ENCODE results near the gene DPF3. TPM values are rescaled to one million over a fixed set of nuclear protein-coding genes. Genes with fewer than 3 reads are reported as not detected.

The DPF3 gene
- total RNA-seq, 3 donors from 2014 or later (not counting 1 experiment from before 2014, with no cell fraction given) = 1.4 to 1.8 (median 1.4) TPM

DNA sequence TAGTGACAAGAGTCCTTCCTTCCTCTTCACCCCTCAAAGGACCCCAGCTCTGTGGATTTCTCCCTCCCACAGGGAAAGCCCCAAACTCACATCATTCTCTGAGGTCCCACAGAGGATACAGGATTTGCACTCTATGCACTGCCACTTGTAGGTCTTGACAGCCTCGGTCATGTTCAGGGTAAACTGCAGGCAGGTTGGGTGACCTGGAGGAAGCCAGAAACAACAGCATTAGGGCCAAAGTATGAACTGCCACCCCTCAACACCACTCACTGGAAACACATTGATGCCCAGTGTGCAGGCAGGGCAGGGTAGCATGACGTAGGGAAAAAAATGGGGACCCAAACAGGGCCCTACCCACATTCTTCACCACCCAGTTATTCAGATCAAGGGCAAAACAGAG lies 264.4 kb downstream of the DPF3 start:
- no peaks in the 10 kb centered on the region for H3K9me3 Mint-ChIP-seq
- H3K4me1 Mint-ChIP-seq = no peaks in the 10 kb centered on the region
- DNase-seq = no peak
- H3K27ac Mint-ChIP-seq = no peak overlapping the region
- Histone ChIP-seq H3K27me3 (ENCODE audit: control insufficient read depth, insufficient read depth, low read length) (peaks cover 3% of the 10 kb centered on the region), H3K4me3 (ENCODE audit: low read length) (no peak overlapping the region), H3K36me3 (ENCODE audit: control insufficient read depth, insufficient read depth, low read length) (no peaks in the 10 kb centered on the region), H3K4me1 (ENCODE audit: control insufficient read depth, insufficient read depth, low read length) (no peaks in the 10 kb centered on the region), H3K9me3 (ENCODE audit: control insufficient read depth, insufficient read depth, low read length) (no peaks in the 10 kb centered on the region), H3K27ac (ENCODE audit: low read length) (no peak overlapping the region)
- H3K36me3 Mint-ChIP-seq = peaks cover 12% of the 10 kb centered on the region
- no peak for ATAC-seq
- 93% methylated on average over 2 of the region's 2 CpGs for WGBS (ENCODE audit: insufficient coverage)
- TF ChIP-seq, protein P1, sequence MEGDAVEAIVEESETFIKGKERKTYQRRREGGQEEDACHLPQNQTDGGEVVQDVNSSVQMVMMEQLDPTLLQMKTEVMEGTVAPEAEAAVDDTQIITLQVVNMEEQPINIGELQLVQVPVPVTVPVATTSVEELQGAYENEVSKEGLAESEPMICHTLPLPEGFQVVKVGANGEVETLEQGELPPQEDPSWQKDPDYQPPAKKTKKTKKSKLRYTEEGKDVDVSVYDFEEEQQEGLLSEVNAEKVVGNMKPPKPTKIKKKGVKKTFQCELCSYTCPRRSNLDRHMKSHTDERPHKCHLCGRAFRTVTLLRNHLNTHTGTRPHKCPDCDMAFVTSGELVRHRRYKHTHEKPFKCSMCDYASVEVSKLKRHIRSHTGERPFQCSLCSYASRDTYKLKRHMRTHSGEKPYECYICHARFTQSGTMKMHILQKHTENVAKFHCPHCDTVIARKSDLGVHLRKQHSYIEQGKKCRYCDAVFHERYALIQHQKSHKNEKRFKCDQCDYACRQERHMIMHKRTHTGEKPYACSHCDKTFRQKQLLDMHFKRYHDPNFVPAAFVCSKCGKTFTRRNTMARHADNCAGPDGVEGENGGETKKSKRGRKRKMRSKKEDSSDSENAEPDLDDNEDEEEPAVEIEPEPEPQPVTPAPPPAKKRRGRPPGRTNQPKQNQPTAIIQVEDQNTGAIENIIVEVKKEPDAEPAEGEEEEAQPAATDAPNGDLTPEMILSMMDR (IDR thresholded peaks at IDR 0.05) = no peak
- H3K4me3 Mint-ChIP-seq = no peak overlapping the region
- intact Hi-C loops (cut with micrococcal nuclease) = no loop called here
- H3K27me3 Mint-ChIP-seq (ENCODE audit: low read depth in 2 of 2) = peaks cover 30 to 55% of the 10 kb centered on the region in 2 donors

DNA sequence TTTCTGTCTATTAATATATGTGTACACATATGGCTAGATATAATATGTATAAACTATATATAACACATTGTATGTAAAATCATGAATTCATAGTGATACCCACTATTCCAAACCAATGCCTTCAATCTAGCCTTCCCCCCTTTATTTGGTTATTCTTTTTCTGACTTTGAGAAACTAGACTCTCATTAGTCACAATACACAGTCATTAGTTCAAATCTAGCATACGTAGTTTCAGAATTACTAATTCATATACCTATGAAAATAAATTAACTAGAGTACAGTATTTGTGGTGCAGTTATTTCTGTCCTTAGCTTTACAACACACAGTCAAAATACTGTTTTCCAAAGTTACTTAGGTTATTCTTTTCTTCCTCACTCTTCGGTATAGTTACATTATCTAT lies 268.2 kb downstream of the DPF3 start:
- no peak for ATAC-seq

DNA sequence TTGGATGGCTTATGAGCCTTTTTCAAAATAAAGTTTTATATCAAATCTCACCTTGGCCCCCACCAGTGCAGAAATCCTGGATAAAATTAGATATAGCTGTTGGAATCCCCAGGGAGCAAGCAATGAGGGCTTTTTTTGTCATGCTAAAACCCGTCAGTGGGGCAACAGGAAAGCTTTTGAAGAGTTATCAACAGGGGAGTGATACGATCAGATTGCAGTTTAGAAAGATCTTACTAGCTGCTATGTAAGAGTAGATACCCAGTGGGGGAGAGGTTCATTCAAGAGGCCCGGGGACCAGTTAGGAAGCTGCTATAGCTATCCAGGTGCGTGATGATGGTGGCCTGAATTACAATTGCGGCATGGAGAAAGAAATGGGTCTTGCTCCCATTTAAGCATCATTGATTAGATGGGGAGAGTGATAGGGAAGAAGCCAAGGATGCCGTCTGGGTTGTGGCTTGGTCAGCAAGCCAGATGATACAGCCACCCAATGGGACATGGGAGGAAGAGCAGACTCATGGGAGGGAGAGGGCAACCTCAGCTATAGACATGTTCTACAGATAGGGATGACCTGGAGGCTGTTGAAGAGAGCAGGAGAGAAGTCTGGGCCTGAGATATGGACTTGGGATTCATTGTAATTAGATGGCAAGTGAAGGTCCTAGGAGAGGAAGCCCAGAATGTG lies 272.4 kb downstream of the DPF3 start:
- Mint-ChIP-seq H3K27me3 (ENCODE audit: low read depth in 2 of 2) (peaks cover 33 to 60% of the 10 kb centered on the region in 2 donors), H3K4me3 (no peak overlapping the region), H3K27ac (no peak overlapping the region), H3K9me3 (no peaks in the 10 kb centered on the region), H3K4me1 (no peaks in the 10 kb centered on the region), H3K36me3 (no peaks in the 10 kb centered on the region)
- WGBS (ENCODE audit: insufficient coverage) = 92% methylated on average over 6 of the region's 6 CpGs
- H3K36me3 ChIP-seq (ENCODE audit: control insufficient read depth, insufficient read depth, low read length) = no peaks in the 10 kb centered on the region
- peaks cover 2% of the 10 kb centered on the region for H3K27me3 ChIP-seq (ENCODE audit: control insufficient read depth, insufficient read depth, low read length)
- TF ChIP-seq, protein P1 (IDR thresholded peaks at IDR 0.05) = no peak
- H3K27ac ChIP-seq (ENCODE audit: low read length) = no peak overlapping the region
- no peak overlapping the region for H3K4me3 ChIP-seq (ENCODE audit: low read length)
- intact Hi-C loops (cut with micrococcal nuclease) = no loop called here
- H3K4me1 ChIP-seq (ENCODE audit: control insufficient read depth, insufficient read depth, low read length) = no peaks in the 10 kb centered on the region
- no peaks in the 10 kb centered on the region for H3K9me3 ChIP-seq (ENCODE audit: control insufficient read depth, insufficient read depth, low read length)
- peak in 1 of 2 donors; percentile 6 for DNase-seq
- ATAC-seq = no peak

More for the DNA sequence above, 268.2 kb downstream of the DPF3 start:
- no peak overlapping the region for H3K4me3 Mint-ChIP-seq
- TF ChIP-seq, protein P1 (IDR thresholded peaks at IDR 0.05) = no peak
- no peaks in the 10 kb centered on the region for H3K4me1 Mint-ChIP-seq
- no peak overlapping the region for H3K27ac Mint-ChIP-seq
- H3K9me3 Mint-ChIP-seq = no peaks in the 10 kb centered on the region
- Histone ChIP-seq H3K4me3 (ENCODE audit: low read length) (no peak overlapping the region), H3K9me3 (ENCODE audit: control insufficient read depth, insufficient read depth, low read length) (no peaks in the 10 kb centered on the region), H3K27me3 (ENCODE audit: control insufficient read depth, insufficient read depth, low read length) (peaks cover 3% of the 10 kb centered on the region), H3K4me1 (ENCODE audit: control insufficient read depth, insufficient read depth, low read length) (no peaks in the 10 kb centered on the region), H3K27ac (ENCODE audit: low read length) (no peak overlapping the region), H3K36me3 (ENCODE audit: control insufficient read depth, insufficient read depth, low read length) (no peaks in the 10 kb centered on the region)
- intact Hi-C loops (cut with micrococcal nuclease) = no loop called here
- H3K27me3 Mint-ChIP-seq (ENCODE audit: low read depth in 2 of 2) = peaks cover 30 to 58% of the 10 kb centered on the region in 2 donors
- no peak for DNase-seq
- no CpG with 5 or more reads among the region's 2 CpGs for WGBS (ENCODE audit: insufficient coverage)
- peaks cover 12% of the 10 kb centered on the region for H3K36me3 Mint-ChIP-seq

DNA sequence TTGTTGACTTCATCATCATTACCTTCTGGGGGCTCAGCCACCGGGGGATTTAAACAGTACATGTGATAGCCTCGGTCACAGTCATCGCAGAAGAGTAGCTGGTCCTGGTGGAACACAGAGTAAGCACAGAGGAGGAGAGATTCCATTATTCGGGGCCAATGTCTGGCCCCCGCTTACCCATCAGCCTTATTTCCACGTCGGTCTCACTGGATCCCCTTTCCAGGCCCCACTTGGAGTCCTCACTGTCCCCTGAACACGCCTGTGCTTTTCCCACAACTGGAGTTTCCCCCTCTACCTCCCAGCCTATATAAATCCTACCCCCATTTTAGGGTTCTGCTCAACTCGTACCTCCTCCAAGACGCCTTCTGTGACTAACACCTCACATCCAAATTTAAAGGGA lies 274.0 kb downstream of the DPF3 start:
- no peak overlapping the region for H3K4me3 Mint-ChIP-seq
- TF ChIP-seq, protein P1 (IDR thresholded peaks at IDR 0.05) = no peak
- H3K9me3 Mint-ChIP-seq = no peaks in the 10 kb centered on the region
- H3K4me1 Mint-ChIP-seq = peaks cover 0 to 3% of the 10 kb centered on the region in 2 donors
- Histone ChIP-seq H3K27me3 (ENCODE audit: control insufficient read depth, insufficient read depth, low read length) (no peaks in the 10 kb centered on the region), H3K36me3 (ENCODE audit: control insufficient read depth, insufficient read depth, low read length) (no peaks in the 10 kb centered on the region), H3K4me1 (ENCODE audit: control insufficient read depth, insufficient read depth, low read length) (no peaks in the 10 kb centered on the region), H3K27ac (ENCODE audit: low read length) (no peak overlapping the region), H3K9me3 (ENCODE audit: control insufficient read depth, insufficient read depth, low read length) (no peaks in the 10 kb centered on the region), H3K4me3 (ENCODE audit: low read length) (no peak overlapping the region)
- intact Hi-C loops (cut with micrococcal nuclease) = no loop called here
- H3K27ac Mint-ChIP-seq = no peak overlapping the region
- 95% methylated on average over 10 of the region's 10 CpGs for WGBS (ENCODE audit: insufficient coverage)
- H3K27me3 Mint-ChIP-seq (ENCODE audit: low read depth in 2 of 2) = peaks cover 38 to 55% of the 10 kb centered on the region in 2 donors
- no peaks in the 10 kb centered on the region for H3K36me3 Mint-ChIP-seq
- ATAC-seq = no peak
- no peak for DNase-seq
